Natural killer cell treated with Interleukin-12 subunit alpha and Interleukin-12 subunit beta and Interleukin-15 and Interleukin-18, amount 100 ng/mL, for 72 hours (primary cell): ENCODE results near the gene CLDN11. TPM values are rescaled to one million over a fixed set of nuclear protein-coding genes. Genes with fewer than 3 reads are reported as not detected.

Experiments used
- ATAC-seq, 2 donors: fragments of 150-1000 bp; cut with Tn5 transposase in 1 of 2; sonication (Bioruptor Pico), chemical (Tn5 transposase) in 1 of 2; 2 replicates each; pipeline ENCODE4 v1.10.0; 2021
- DNase-seq: peaks from one replicate; pipeline ENCODE4 v3.0.0; 2022; ENCODE audit warnings: low spot score
- H3K27ac Mint-ChIP-seq, 2 donors: 1 replicate in 1 of 2; 2 replicates in 1 of 2; pipeline ENCODE4 v1.8.0; 2022; ENCODE audit warnings: mixed read lengths in 2 of 2, mild to moderate bottlenecking in 1 of 2, moderate library complexity in 1 of 2
- H3K27me3 Mint-ChIP-seq, 2 donors: 1 replicate in 1 of 2; 2 replicates in 1 of 2; pipeline ENCODE4 v1.8.0; 2022; ENCODE audit warnings: mixed read lengths in 2 of 2
- H3K36me3 Mint-ChIP-seq: one replicate; pipeline ENCODE4 v1.8.0; 2022; ENCODE audit warnings: mixed read lengths
- H3K4me1 Mint-ChIP-seq, 2 donors: 1 replicate in 1 of 2; 2 replicates in 1 of 2; pipeline ENCODE4 v1.8.0; 2022; ENCODE audit warnings: low read depth in 2 of 2, mixed read lengths in 2 of 2, mild to moderate bottlenecking in 1 of 2
- H3K4me3 Mint-ChIP-seq: one replicate; pipeline ENCODE4 v1.8.0; 2022; ENCODE audit warnings: mixed read lengths
- H3K9me3 Mint-ChIP-seq: 2 replicates; pipeline ENCODE4 v1.8.0; 2022; ENCODE audit warnings: mixed read lengths
- total RNA-seq, 2 donors: library from RNA; stranded (reverse); gene quantifications; one replicate each; pipeline ENCODE4 v1.2.3, GENCODE V29; 2022

CLDN11 gene
- total RNA-seq, 2 donors from 2014 or later: 0.53 TPM; not detected in 1

GRCh38 chr3:170419557-170420087 is 954 bp downstream of the CLDN11 start:
- Mint-ChIP-seq H3K9me3 (no peaks in the 10 kb centered on the region), H3K27ac (no peak overlapping the region), H3K4me1 (peaks cover 9% of the 10 kb centered on the region in 2 donors), H3K36me3 (no peaks in the 10 kb centered on the region), H3K27me3 (peaks cover 20 to 27% of the 10 kb centered on the region in 2 donors), H3K4me3 (no peak overlapping the region)
- no peak for DNase-seq
- ATAC-seq: no peak

GRCh38 chr3:170420307-170420821 is 1.7 kb downstream of the CLDN11 start:
- H3K27ac Mint-ChIP-seq: no peak overlapping the region
- H3K9me3 Mint-ChIP-seq: no peaks in the 10 kb centered on the region
- DNase-seq (no peak), ATAC-seq (no peak)
- H3K36me3 Mint-ChIP-seq: no peaks in the 10 kb centered on the region
- H3K4me1 Mint-ChIP-seq: peaks cover 9% of the 10 kb centered on the region in 2 donors
- peaks cover 20 to 27% of the 10 kb centered on the region in 2 donors for H3K27me3 Mint-ChIP-seq
- no peak overlapping the region for H3K4me3 Mint-ChIP-seq

- ATAC-seq: no peak
- no peak overlapping the region for H3K27ac Mint-ChIP-seq
- H3K27me3 Mint-ChIP-seq: peaks cover 22 to 27% of the 10 kb centered on the region in 2 donors
- H3K4me1 Mint-ChIP-seq: peaks cover 9 to 11% of the 10 kb centered on the region in 2 donors
- no peaks in the 10 kb centered on the region for H3K9me3 Mint-ChIP-seq
- H3K4me3 Mint-ChIP-seq: no peak overlapping the region
- H3K36me3 Mint-ChIP-seq: no peaks in the 10 kb centered on the region
- no peak for DNase-seq
Observed at GRCh38 chr3:170421111-170421641, 2.5 kb downstream of the CLDN11 start.

GRCh38 chr3:170421758-170422157 is 3.1 kb downstream of the CLDN11 start:
- ATAC-seq (no peak), DNase-seq (no peak)
- peaks cover 9 to 14% of the 10 kb centered on the region in 2 donors for H3K4me1 Mint-ChIP-seq
- no peaks in the 10 kb centered on the region for H3K36me3 Mint-ChIP-seq
- no peak overlapping the region for H3K4me3 Mint-ChIP-seq
- no peaks in the 10 kb centered on the region for H3K9me3 Mint-ChIP-seq
- no peak overlapping the region for H3K27ac Mint-ChIP-seq
- peaks cover 22 to 27% of the 10 kb centered on the region in 2 donors for H3K27me3 Mint-ChIP-seq

DNA sequence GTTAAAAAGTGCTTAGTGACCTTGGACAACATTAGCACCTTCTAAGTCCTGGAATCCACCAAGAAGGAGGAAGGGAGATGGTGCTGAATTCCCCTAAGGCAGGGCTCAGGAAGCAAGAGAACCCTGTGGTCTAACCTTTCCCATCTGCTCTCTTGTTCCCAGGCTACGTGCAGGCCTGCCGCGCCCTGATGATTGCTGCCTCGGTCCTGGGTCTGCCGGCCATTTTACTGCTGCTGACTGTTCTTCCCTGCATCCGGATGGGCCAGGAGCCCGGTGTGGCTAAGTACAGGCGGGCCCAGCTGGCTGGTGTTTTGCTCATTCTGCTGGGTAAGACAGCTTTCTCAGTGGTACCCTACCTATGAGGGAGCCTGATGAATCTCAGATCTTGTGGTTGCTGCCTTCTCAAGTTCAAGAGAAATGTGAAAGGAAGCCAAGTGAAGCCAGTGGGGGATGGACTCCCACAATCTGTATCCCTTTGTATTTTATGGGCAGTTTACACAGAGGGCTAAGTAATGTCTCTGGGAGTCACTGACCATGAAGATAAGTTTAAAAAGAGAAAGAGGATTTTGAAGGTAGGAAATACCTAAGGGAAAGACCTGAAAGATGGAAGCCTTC is 4.4 kb downstream of the CLDN11 start:
- no peaks in the 10 kb centered on the region for H3K9me3 Mint-ChIP-seq
- DNase-seq (no peak), ATAC-seq (no peak)
- H3K27ac Mint-ChIP-seq: no peak overlapping the region
- H3K36me3 Mint-ChIP-seq: no peaks in the 10 kb centered on the region
- H3K4me3 Mint-ChIP-seq: no peak overlapping the region
- H3K4me1 Mint-ChIP-seq: peaks cover 8 to 13% of the 10 kb centered on the region in 2 donors
- H3K27me3 Mint-ChIP-seq: peaks cover 14 to 18% of the 10 kb centered on the region in 2 donors

DNA sequence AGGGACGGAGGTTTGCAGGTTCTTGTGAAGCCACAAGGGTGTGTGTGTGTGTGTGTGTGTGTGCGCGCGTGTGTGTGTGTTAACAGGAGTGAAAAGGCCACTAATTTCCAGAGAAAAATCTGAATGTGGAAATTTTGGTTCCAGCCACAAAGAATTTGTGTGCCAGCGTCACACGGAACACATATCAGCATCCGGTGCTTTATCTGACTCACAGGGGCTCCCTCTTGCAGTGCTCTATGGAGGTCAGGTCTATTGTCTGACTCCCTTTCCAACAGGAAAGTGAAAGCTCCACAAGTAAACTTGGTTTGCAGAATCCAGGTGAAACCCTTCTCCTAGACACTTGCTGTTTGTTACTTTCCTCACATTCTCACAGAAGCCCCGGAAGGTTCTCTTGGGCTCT is 6.2 kb downstream of the CLDN11 start:
- Mint-ChIP-seq H3K4me3 (no peak overlapping the region), H3K9me3 (no peaks in the 10 kb centered on the region), H3K27ac (no peak overlapping the region), H3K27me3 (peaks cover 14 to 17% of the 10 kb centered on the region in 2 donors), H3K36me3 (no peaks in the 10 kb centered on the region), H3K4me1 (peaks cover 13% of the 10 kb centered on the region in 2 donors)
- DNase-seq: no peak
- ATAC-seq: no peak

DNA sequence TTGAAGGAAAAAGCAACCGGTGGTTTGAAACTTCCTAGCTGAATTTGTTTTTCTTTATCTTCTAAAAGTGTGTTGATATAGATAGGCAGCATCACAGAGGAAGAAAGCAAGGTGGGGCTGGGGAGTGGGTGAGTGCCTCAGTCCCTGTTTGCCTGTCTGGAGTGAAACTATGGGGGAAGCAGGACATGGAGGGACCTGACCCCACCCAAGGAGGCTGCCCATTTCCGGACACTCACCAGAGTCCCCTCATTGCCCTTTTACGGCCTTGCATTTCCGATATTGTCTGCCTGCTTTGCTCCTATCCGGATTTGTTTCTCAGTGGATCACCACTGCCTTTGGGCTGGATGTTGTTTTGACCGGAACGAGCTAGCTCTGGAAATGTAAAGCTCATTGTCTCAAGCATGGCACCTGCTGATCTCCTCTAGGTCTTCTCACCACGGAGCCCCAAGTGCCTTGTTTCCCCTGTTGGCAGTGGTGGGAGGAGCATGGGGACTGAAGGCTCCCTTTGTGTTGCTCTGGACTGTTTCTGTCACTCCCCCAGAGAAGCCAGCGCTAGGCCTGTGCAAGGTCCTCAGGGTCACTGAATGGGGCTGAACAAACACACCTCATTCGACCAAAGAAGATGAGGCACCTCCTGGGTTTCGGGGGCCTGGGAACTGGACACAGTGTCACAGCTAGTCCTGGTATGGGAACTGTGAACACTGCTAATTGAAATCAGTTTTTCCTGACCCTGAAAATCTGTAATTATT is 7.0 kb downstream of the CLDN11 start:
- ATAC-seq: no peak
- Mint-ChIP-seq H3K27me3 (peaks cover 12 to 16% of the 10 kb centered on the region in 2 donors), H3K4me1 (peaks cover 8% of the 10 kb centered on the region in 2 donors), H3K9me3 (no peaks in the 10 kb centered on the region), H3K36me3 (no peaks in the 10 kb centered on the region), H3K4me3 (no peak overlapping the region), H3K27ac (no peak overlapping the region)
- DNase-seq: no peak

GRCh38 chr3:170426240-170426797 is 7.7 kb downstream of the CLDN11 start:
- Mint-ChIP-seq H3K27me3 (peaks cover 10 to 19% of the 10 kb centered on the region in 2 donors), H3K4me3 (no peak overlapping the region), H3K4me1 (peaks cover 8% of the 10 kb centered on the region in 2 donors), H3K36me3 (no peaks in the 10 kb centered on the region), H3K9me3 (no peaks in the 10 kb centered on the region), H3K27ac (no peak overlapping the region)
- ATAC-seq: no peak
- no peak for DNase-seq

GRCh38 chr3:170428095-170428494 is 9.4 kb downstream of the CLDN11 start:
- Mint-ChIP-seq H3K27ac (no peak overlapping the region), H3K27me3 (peaks cover 8 to 19% of the 10 kb centered on the region in 2 donors), H3K9me3 (no peaks in the 10 kb centered on the region), H3K4me3 (no peak overlapping the region), H3K36me3 (no peaks in the 10 kb centered on the region), H3K4me1 (peaks cover 8% of the 10 kb centered on the region in 2 donors)
- no peak for ATAC-seq
- DNase-seq: no peak

DNA sequence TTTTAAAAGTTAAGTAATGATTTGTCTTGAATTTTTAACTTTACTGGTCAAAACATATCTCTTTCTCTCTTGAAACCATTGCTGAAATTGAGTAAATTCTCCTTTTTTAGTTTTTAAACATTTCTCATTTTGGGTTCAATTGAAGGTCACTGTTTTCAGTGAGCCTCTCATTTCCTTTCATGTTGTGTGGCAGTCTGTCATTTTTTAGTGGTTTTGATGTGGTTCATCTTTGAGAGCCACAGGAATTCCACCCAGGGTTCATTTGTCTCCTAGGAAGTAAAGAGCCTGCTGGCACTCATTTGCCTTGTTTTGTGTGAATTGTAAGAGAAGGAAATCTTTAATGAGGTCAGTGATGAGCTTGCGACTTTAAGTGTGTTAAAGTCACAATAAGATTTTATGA is 10.4 kb downstream of the CLDN11 start:
- H3K9me3 Mint-ChIP-seq: no peaks in the 10 kb centered on the region
- DNase-seq (no peak), ATAC-seq (no peak)
- H3K27me3 Mint-ChIP-seq: peaks cover 8 to 19% of the 10 kb centered on the region in 2 donors
- H3K4me3 Mint-ChIP-seq: no peak overlapping the region
- no peaks in the 10 kb centered on the region for H3K36me3 Mint-ChIP-seq
- peaks cover 8% of the 10 kb centered on the region in 2 donors for H3K4me1 Mint-ChIP-seq
- H3K27ac Mint-ChIP-seq: no peak overlapping the region

DNA sequence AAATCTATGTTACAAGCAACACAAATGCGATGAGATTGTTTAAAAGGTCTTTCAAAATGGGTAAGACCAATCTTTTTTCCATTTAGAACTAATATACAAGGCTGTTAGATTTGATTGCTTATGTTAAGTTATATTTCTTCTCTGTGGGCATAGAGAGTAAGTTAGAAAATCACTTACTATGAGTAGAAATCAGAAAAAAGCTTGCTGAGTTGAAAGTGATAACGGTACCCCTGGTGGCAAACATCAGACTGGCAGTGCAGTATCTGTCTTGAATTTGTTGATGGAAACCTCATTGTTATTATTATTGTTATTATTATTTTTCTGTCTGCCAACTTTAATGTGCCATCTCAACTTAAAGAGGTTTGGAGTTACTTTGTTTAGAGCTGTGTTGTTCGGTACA is 12.4 kb downstream of the CLDN11 start:
- no peaks in the 10 kb centered on the region for H3K36me3 Mint-ChIP-seq

DNA sequence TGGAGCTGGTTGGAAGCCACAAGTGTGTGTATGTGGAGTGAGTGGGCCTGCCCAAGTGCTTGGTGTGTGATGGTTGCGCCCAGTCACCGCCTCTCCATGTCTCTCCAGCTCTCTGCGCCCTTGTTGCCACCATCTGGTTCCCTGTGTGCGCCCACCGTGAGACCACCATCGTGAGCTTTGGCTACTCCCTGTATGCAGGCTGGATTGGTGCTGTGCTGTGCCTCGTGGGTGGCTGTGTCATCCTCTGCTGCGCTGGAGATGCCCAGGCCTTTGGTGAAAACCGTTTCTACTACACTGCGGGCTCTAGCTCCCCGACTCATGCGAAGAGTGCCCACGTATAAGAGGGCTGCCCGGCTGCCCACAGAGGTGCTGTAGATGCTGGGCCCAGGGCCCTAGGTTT is 13.7 kb downstream of the CLDN11 start:
- Mint-ChIP-seq H3K36me3 (no peaks in the 10 kb centered on the region), H3K4me1 (peaks cover 3 to 8% of the 10 kb centered on the region in 2 donors), H3K27ac (no peak overlapping the region), H3K27me3 (peaks cover 8 to 19% of the 10 kb centered on the region in 2 donors), H3K9me3 (no peaks in the 10 kb centered on the region), H3K4me3 (no peak overlapping the region)
- ATAC-seq (no peak), DNase-seq (no peak)

More for the DNA sequence above, 12.4 kb downstream of the CLDN11 start:
- Mint-ChIP-seq H3K27ac (no peak overlapping the region), H3K27me3 (peaks cover 6 to 19% of the 10 kb centered on the region in 2 donors), H3K4me1 (peaks cover 7 to 8% of the 10 kb centered on the region in 2 donors), H3K4me3 (no peak overlapping the region), H3K9me3 (no peaks in the 10 kb centered on the region)
- ATAC-seq: no peak
- no peak for DNase-seq

DNA sequence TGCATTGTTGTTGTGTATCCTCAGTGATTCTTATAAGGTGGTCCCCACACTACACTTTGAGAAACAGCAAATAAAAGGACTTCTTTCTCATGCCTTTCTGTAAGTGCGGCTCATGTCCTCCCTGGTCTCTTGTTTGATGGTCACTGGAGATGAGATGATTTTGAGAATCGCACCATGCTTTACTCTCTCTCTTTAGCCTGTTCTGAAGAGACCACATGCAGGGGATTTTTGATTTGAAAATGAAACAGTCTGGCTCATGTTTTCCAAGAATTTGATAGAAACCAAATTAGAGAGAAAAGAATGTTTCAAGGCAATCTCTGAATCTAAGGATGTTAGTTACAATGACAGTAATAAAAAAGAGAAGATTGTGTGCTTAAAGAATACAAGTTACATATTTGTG is 18.0 kb downstream of the CLDN11 start:
- DNase-seq (no peak), ATAC-seq (no peak)
- no peaks in the 10 kb centered on the region for H3K9me3 Mint-ChIP-seq
- no peaks in the 10 kb centered on the region for H3K4me1 Mint-ChIP-seq
- H3K36me3 Mint-ChIP-seq: no peaks in the 10 kb centered on the region
- no peak overlapping the region for H3K4me3 Mint-ChIP-seq
- H3K27me3 Mint-ChIP-seq: peaks cover 10 to 12% of the 10 kb centered on the region in 2 donors
- no peak overlapping the region for H3K27ac Mint-ChIP-seq
